ENCODE data around the gene PELI3. TPM values are rescaled to one million over a fixed set of nuclear protein-coding genes. Genes with fewer than 3 reads are reported as not detected.
"Not testable (repeated sequence)": the region's sequence is repeated elsewhere in the genome, so short reads cannot be mapped to it uniquely, and the experiment has no call there.

Gene PELI3
- total RNA-seq, 2 experiments from 2014 or later, result 5.1 to 5.8 TPM

DNA sequence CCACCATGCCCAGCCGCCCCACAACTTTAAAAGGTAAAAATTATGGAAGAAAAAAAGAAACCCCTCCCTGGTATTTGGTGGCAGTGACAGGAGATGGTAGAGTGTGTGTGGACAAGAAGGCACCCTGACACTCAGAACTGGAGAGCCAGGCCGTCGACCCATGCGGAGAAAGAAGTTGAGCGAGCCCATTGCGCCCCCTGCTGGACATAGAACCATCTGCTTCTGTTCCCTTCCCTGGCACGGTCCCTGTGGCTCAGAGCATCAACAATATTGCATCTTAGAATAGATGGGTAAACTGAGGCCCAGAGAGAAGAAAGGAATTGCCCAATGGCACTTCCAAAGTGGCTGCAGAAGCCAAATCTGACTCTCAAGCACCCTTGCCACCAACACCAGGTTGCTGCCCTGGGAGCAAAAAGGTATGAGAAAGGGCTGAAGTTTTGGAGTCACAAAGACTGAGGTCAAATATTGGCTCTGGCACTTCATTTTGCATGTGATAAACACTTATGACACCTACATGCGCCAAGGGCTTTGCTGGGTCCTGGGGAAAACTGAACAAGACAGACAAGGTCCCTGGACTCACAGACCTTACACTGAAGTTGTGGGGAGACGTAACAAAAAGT is 36.6 kb upstream of the PELI3 start:
- no peak overlapping the region for H3K27ac Mint-ChIP-seq
- ATAC-seq, result peak; percentile 92
- no peaks in the 10 kb centered on the region for H3K27me3 Mint-ChIP-seq (ENCODE audit: low read depth)
- no peaks in the 10 kb centered on the region for H3K9me3 Mint-ChIP-seq (ENCODE audit: insufficient read depth)
- DNase-seq, result peak; percentile 84
- H3K4me3 Mint-ChIP-seq, result no peak overlapping the region
- ChIA-PET POLR2A (no interaction called here), CTCF (interaction anchor here (0.8 to 2.9 kb wide), 14 partner anchors 9 to 53 kb away, joined by 3 to 19 read pairs (median 5); partner anchors contain the start of gene MRPL11)
- no peaks in the 10 kb centered on the region for H3K4me1 Mint-ChIP-seq (ENCODE audit: low read depth)
- H3K36me3 Mint-ChIP-seq (ENCODE audit: low read depth), result peaks cover 13% of the 10 kb centered on the region

- ATAC-seq; POLR2A ChIA-PET; H3K4me1 Mint-ChIP-seq (ENCODE audit: low read depth); H3K4me3 Mint-ChIP-seq; H3K27ac Mint-ChIP-seq; DNase-seq; H3K9me3 Mint-ChIP-seq (ENCODE audit: insufficient read depth); H3K27me3 Mint-ChIP-seq (ENCODE audit: low read depth): not testable (repeated sequence)
- CTCF ChIA-PET, result interaction anchor here (0.7 to 2.9 kb wide), 8 partner anchors 7 to 1778 kb away, joined by 3 to 19 read pairs (median 4); partner anchors contain the start of genes MRPL11 and PELI3
- H3K36me3 Mint-ChIP-seq (ENCODE audit: low read depth), result peaks cover 17% of the 10 kb centered on the region
Observed at GRCh38 chr11:66431287-66431686, 35.4 kb upstream of the PELI3 start.

- H3K27ac Mint-ChIP-seq; H3K27me3 Mint-ChIP-seq (ENCODE audit: low read depth); ATAC-seq; H3K9me3 Mint-ChIP-seq (ENCODE audit: insufficient read depth); POLR2A ChIA-PET; H3K4me1 Mint-ChIP-seq (ENCODE audit: low read depth); H3K4me3 Mint-ChIP-seq; DNase-seq: not testable (repeated sequence)
- H3K36me3 Mint-ChIP-seq (ENCODE audit: low read depth), result peaks cover 23% of the 10 kb centered on the region
- CTCF ChIA-PET, result interaction anchor here (0.8 to 1.6 kb wide), 2 partner anchors 23 to 25 kb away, joined by 3 to 4 read pairs; no protein-coding TSS in a partner anchor
Observed at GRCh38 chr11:66431871-66432329, 34.8 kb upstream of the PELI3 start.

DNA sequence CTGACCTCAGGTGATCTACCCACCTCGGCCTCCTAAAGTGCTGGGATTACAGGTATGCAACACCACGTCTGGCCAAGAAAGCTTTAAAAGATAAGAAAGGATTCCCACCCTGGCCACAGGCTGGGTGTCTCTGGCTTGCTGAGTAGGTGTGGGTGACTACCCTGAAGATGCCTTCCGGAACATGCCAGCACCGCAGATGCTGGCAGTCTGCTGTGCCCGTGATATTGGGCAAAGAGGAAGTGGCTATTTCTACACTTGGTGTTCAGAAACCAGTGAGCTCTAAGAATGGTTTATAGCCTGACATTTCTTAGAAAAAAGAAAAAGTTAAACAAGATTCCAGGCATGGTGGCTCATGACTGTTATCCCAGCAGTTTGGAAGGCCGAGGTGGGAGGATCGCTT is 34.1 kb upstream of the PELI3 start:
- Mint-ChIP-seq H3K4me3 (no peak overlapping the region), H3K27ac (no peak overlapping the region), H3K9me3 (ENCODE audit: insufficient read depth) (no peaks in the 10 kb centered on the region), H3K27me3 (ENCODE audit: low read depth) (no peaks in the 10 kb centered on the region), H3K4me1 (ENCODE audit: low read depth) (peaks cover 9% of the 10 kb centered on the region), H3K36me3 (ENCODE audit: low read depth) (peaks cover 24% of the 10 kb centered on the region)
- ChIA-PET CTCF (interaction anchor here (0.7 to 1.6 kb wide), 7 partner anchors 22 to 51 kb away, joined by 3 to 4 read pairs (median 3); no protein-coding TSS in a partner anchor), POLR2A (no interaction called here)
- ATAC-seq (no peak), DNase-seq (no peak)

DNA sequence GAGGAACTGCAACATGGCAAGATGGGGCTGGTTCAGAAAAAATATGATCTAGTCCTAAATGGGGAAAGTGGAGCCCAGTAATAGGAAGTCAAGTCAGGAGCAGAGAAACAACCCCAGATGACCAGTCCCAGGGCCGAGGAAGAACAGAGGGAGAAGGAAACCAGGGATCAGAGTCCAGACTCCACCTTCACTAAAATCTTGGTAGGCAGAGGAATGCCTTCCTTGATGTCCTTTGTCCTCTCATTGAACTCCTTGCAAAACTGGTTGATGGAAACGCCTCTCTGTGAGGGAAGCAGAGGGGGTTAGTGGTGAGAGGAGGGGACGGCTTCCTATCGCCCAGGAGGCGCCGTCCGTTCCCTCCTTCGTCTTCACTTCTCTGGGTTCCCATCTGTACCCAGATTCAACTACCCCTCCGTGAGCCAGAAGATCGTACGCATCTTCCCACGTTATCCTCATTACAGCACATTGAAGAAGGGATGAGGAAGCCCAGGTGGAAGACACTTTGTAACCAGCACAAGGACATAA is 28.7 kb upstream of the PELI3 start:
- Mint-ChIP-seq H3K27me3 (ENCODE audit: low read depth) (no peaks in the 10 kb centered on the region), H3K4me1 (ENCODE audit: low read depth) (peaks cover 19% of the 10 kb centered on the region), H3K36me3 (ENCODE audit: low read depth) (peaks cover 17% of the 10 kb centered on the region), H3K4me3 (peak overlapping the region; percentile 91), H3K27ac (peak overlapping the region; percentile 98), H3K9me3 (ENCODE audit: insufficient read depth) (peaks cover 2% of the 10 kb centered on the region)
- CTCF ChIA-PET, result interaction anchor here (0.9 to 3.3 kb wide), 17 partner anchors 8 to 396 kb away, joined by 3 to 33 read pairs (median 7); partner anchors contain the start of genes DPP3, PELI3 and RBM4B
- DNase-seq (no peak), ATAC-seq (no peak)
- POLR2A ChIA-PET, result interaction anchor here (1.0 to 1.7 kb wide), 7 partner anchors 16 to 241 kb away, joined by 3 to 10 read pairs (median 4); no protein-coding TSS in a partner anchor

DNA sequence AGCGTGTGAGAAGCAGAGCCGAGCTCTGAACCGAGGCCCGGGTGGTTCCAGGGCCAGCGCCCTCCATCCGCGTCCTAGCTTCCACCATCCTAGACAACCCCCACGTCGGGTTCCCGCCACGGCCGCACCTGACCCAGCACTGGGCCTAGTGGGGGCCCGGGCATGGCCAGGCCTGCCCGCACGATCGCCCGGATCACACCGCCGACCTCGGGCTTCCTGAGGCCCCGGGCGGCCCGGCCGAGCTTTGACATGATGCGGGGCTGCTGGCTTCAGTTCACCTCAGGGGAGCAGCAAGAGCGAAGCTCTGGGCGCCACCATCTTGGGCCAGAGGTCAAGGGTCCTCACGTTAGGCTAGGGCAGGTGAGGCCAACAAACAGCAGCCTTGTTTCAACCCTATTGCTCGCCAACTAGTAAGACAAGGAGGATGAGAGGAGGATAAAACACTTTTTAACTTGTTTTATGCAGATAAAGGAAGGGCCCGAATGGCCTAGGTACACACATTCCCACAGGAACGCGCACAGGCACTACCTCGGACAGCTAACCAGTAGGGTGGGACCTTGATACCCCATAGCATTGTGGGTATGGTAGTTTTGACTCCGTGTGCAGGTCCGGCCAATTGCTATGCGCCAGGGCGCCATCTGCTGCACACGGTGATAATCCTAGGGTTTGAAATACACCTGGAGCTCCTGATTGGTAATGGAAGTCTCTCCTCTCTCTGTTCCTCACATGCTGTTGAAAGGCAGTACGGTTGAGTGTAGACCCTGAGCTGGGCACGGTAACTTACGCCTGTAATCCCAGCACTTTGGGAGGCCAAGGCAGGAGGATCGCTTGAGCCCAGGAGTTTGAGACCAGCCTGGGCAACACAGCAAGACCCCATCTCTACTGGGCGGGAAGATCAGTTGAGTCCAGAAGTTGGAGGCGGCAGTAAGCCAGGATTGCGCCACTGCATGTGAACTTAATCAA is 27.9 kb upstream of the PELI3 start, which contains the start of gene MRPL11:
Gene MRPL11, minus strand, starts transcription at position 345 of the 963 bp plus-strand sequence. Its CDS starts 94 bp downstream, at position 251.
- H3K9me3 Mint-ChIP-seq (ENCODE audit: insufficient read depth), result peaks cover 10% of the 10 kb centered on the region
- H3K4me3 Mint-ChIP-seq, result peak within 1 kb of the TSS; percentile 91
- POLR2A ChIA-PET, result interaction anchor here (0.8 to 1.7 kb wide), 9 partner anchors 17 to 240 kb away, joined by 3 to 10 read pairs (median 4); partner anchors contain the start of genes DPP3 and RBM14
- peak within 1 kb of the TSS; percentile 98 for H3K27ac Mint-ChIP-seq
- H3K4me1 Mint-ChIP-seq (ENCODE audit: low read depth), result peaks cover 19% of the 10 kb centered on the region
- H3K27me3 Mint-ChIP-seq (ENCODE audit: low read depth), result no peaks in the 10 kb centered on the region
- peak; percentile 97 for ATAC-seq
- peaks cover 15% of the 10 kb centered on the region for H3K36me3 Mint-ChIP-seq (ENCODE audit: low read depth)
- CTCF ChIA-PET, result interaction anchor here (0.6 to 3.3 kb wide), 26 partner anchors 9 to 560 kb away, joined by 3 to 33 read pairs (median 6); partner anchors contain the start of genes DPP3, NPAS4, PELI3 and RBM4B
- peak; percentile 93 for DNase-seq

- ATAC-seq; DNase-seq; H3K36me3 Mint-ChIP-seq (ENCODE audit: low read depth); POLR2A ChIA-PET; H3K27ac Mint-ChIP-seq; H3K4me3 Mint-ChIP-seq; H3K27me3 Mint-ChIP-seq (ENCODE audit: low read depth): not testable (repeated sequence)
- Mint-ChIP-seq H3K9me3 (ENCODE audit: insufficient read depth) (peaks cover 12% of the 10 kb centered on the region), H3K4me1 (ENCODE audit: low read depth) (peaks cover 19% of the 10 kb centered on the region)
- CTCF ChIA-PET, result interaction anchor here (1.0 to 3.3 kb wide), 2 partner anchors 32 to 402 kb away, joined by 3 to 20 read pairs; no protein-coding TSS in a partner anchor
Observed at GRCh38 chr11:66440101-66440939, 26.4 kb upstream of the PELI3 start.

DNA sequence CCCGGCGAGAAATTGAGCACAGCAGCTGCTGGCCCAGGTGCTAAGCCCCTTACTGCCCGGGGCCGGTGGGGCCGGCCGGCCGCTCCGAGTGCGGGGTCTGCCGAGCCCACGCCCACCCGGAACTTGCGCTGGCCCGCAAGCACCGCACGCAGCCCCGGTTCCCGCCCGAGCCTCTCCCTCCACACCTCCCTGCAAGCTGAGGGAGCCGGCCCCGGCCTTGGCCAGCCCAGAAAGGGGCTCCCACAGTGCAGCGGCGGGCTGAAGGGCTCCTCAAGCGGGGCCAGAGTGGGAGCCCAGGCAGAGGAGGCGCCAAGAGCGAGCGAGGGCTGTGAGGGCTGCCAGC is 25.8 kb upstream of the PELI3 start:
- H3K27ac Mint-ChIP-seq; H3K27me3 Mint-ChIP-seq (ENCODE audit: low read depth); H3K4me3 Mint-ChIP-seq; H3K36me3 Mint-ChIP-seq (ENCODE audit: low read depth); POLR2A ChIA-PET; ATAC-seq; DNase-seq: not testable (repeated sequence)
- Mint-ChIP-seq H3K4me1 (ENCODE audit: low read depth) (peaks cover 19% of the 10 kb centered on the region), H3K9me3 (ENCODE audit: insufficient read depth) (peaks cover 12% of the 10 kb centered on the region)
- CTCF ChIA-PET, result interaction anchor here (3.3 kb wide), 1 partner anchor 32 kb away, joined by 20 read pairs; no protein-coding TSS in a partner anchor

GRCh38 chr11:66443602-66444001 is 23.1 kb upstream of the PELI3 start:
- Mint-ChIP-seq H3K27ac (no peak overlapping the region), H3K36me3 (ENCODE audit: low read depth) (no peaks in the 10 kb centered on the region), H3K27me3 (ENCODE audit: low read depth) (peaks cover 3% of the 10 kb centered on the region), H3K4me1 (ENCODE audit: low read depth) (peaks cover 4% of the 10 kb centered on the region), H3K4me3 (no peak overlapping the region), H3K9me3 (ENCODE audit: insufficient read depth) (peaks cover 12% of the 10 kb centered on the region)
- DNase-seq (no peak), ATAC-seq (no peak)
- ChIA-PET CTCF (interaction anchor here (1.8 kb wide), 1 partner anchor 234 kb away, joined by 3 read pairs; the partner anchor contains the start of gene RBM4B), POLR2A (no interaction called here)

DNA sequence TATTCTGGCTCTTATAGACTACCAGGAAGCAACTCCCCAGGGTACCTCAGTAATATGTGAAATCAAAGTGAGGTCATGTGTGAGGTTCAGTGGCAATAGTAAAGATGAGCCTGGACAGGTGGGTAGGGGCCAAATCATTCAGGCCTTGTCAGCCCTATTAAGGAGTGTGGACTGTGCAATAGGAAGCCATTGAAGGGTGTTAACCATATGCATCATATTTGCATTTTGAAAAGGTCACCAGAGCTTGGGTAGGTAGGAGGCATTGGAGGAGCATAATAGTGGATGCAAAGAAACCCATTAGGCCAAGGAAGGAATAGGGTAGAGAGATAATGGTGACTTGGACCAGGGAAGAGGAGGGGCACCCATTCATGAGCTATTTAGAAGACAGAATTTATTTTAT is 19.7 kb upstream of the PELI3 start:
- Mint-ChIP-seq H3K36me3 (ENCODE audit: low read depth) (no peaks in the 10 kb centered on the region), H3K27ac (no peak overlapping the region), H3K4me1 (ENCODE audit: low read depth) (no peaks in the 10 kb centered on the region), H3K9me3 (ENCODE audit: insufficient read depth) (peaks cover 12% of the 10 kb centered on the region), H3K27me3 (ENCODE audit: low read depth) (peaks cover 3% of the 10 kb centered on the region), H3K4me3 (no peak overlapping the region)
- ChIA-PET CTCF (interaction anchor here (0.8 kb wide), 1 partner anchor 38 kb away, joined by 4 read pairs; no protein-coding TSS in a partner anchor), POLR2A (no interaction called here)
- ATAC-seq, result no peak
- DNase-seq, result no peak

All from activated CD8-positive, alpha-beta T cell treated with anti-CD3 and anti-CD28 coated beads, Interleukin-2, amount 10 ng/mL, durations not matched to agents 7 days and 5 days (primary cell).